Effector memory CD4-positive, alpha-beta T cell (primary cell): ENCODE measurements around the gene YIPF2.

ENCODE experiments used
- DNase-seq, 3 donors: peaks; one replicate each; pipeline ENCODE4 v3.0.0-alpha.2; 2020
- H3K27ac ChIP-seq: 2 replicates; pipeline ENCODE4 v1.7.0; 2013; ENCODE audit warnings: mild to moderate bottlenecking, low read length, moderate library complexity; ENCODE audit not compliant: insufficient read depth, poor library complexity, severe bottlenecking
- H3K27me3 ChIP-seq: replicated peaks from 2 replicates; pipeline ENCODE4 v1.7.0; 2013; ENCODE audit warnings: mild to moderate bottlenecking, low read length; ENCODE audit not compliant: insufficient read depth, control insufficient read depth, poor library complexity, severe bottlenecking
- H3K36me3 ChIP-seq: 2 replicates; pipeline ENCODE4 v1.7.0; 2013; ENCODE audit warnings: mild to moderate bottlenecking, low read length, moderate library complexity; ENCODE audit not compliant: control insufficient read depth, insufficient read depth
- H3K4me1 ChIP-seq: 2 replicates; pipeline ENCODE4 v1.7.0; 2013; ENCODE audit warnings: low read length, mild to moderate bottlenecking; ENCODE audit not compliant: control insufficient read depth, insufficient read depth, poor library complexity, severe bottlenecking
- H3K4me3 ChIP-seq: 2 replicates; pipeline ENCODE4 v1.7.0; 2013; ENCODE audit warnings: low read length, low read depth, mild to moderate bottlenecking; ENCODE audit not compliant: insufficient read depth, poor library complexity, severe bottlenecking
- H3K9me3 ChIP-seq: 2 replicates; pipeline ENCODE4 v1.7.0; 2013; ENCODE audit warnings: mild to moderate bottlenecking, low read length, moderate library complexity; ENCODE audit not compliant: control insufficient read depth

The YIPF2 gene

DNA sequence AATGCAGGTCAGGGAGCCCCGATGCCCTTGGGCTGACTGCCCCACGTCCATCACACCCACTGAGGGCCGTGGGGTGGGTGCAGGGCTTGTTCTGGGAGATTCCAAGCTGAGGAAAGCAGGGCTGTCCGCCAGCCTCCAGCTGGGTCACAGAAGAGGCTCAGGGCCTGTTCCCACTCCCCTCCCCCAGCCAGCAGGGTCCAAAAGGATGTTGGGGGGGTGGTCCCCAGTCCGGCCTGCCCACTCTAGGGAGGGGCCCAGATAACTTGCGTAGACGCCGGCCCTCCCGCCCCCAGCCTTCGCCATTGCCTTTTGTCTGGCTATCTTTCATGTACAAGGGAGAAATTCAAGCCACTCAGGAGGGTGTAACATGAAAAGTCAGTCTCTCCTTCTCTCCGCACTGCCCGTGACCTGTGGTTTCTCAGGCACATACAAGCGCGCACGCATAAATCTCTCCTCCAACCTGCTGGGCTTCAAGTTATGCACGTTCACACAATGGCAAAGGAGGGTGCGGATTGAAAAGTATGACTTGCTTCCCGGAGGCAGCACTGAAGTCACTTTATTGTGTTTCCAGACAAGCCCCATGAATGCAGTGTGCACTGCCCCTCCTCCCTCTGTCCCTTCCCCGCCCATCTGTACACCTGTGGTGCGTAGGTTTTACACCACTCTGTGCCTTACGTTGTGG, 36.9 kb downstream of the YIPF2 start:
- Histone ChIP-seq H3K4me3 (no peak overlapping the region), H3K36me3 (no peaks in the 10 kb centered on the region)

DNA sequence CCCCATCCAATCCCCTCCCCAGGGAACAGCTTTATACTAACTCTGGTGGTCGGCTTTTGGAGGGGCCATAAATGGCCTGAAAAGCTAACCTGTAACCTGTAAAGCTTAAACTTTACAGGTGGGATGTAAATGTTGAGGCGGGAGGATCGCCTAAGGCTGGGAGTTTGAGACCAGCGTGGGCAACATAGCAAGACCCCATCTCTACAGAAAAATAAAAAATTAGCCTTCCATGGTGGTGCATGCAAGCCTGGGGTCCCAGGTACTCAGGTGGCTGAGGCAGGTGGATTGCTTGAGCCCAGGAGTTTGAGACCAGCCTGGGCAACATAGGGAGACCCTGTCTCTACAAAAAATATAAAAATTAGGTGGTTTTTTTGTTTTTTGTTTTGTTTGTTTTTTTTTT, 38.6 kb downstream of the YIPF2 start:
- Histone ChIP-seq H3K4me1 (no peaks in the 10 kb centered on the region), H3K4me3 (no peak overlapping the region), H3K27me3 (no peaks in the 10 kb centered on the region), H3K27ac (no peak overlapping the region), H3K36me3 (no peaks in the 10 kb centered on the region), H3K9me3 (no peaks in the 10 kb centered on the region)
- DNase-seq, result no peak

More for the DNA sequence above, 36.9 kb downstream of the YIPF2 start:
- no peak overlapping the region for H3K27ac ChIP-seq
- no peaks in the 10 kb centered on the region for H3K4me1 ChIP-seq
- no peak for DNase-seq
- no peaks in the 10 kb centered on the region for H3K9me3 ChIP-seq
- H3K27me3 ChIP-seq, result no peaks in the 10 kb centered on the region

DNA sequence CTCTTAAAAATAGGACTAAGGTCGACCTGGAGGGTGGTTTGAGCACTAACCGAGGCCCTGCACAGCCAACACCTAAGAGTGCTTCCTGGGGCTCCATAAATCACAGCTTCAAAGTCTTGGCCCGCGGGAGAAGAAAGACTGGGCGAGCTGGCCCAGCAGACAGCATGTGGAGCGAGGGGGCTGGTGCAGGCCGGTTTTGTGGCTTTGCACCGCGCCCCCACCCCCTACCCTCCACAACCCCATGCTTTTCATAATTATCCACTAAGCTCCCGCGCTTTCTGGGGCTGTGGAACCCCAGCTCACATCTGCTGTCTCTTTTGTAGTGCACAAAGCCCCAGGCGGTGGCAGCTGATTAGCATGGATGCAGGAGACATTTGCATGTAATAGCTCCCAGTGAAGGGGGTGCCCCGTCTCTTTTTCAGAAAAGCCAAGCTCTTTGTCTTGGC, 40.0 kb downstream of the YIPF2 start:
- DNase-seq, result no peak
- H3K27ac ChIP-seq, result no peak overlapping the region
- no peak overlapping the region for H3K4me3 ChIP-seq
- H3K9me3 ChIP-seq, result no peaks in the 10 kb centered on the region
- H3K4me1 ChIP-seq, result no peaks in the 10 kb centered on the region
- H3K27me3 ChIP-seq, result no peaks in the 10 kb centered on the region
- H3K36me3 ChIP-seq, result no peaks in the 10 kb centered on the region

DNA sequence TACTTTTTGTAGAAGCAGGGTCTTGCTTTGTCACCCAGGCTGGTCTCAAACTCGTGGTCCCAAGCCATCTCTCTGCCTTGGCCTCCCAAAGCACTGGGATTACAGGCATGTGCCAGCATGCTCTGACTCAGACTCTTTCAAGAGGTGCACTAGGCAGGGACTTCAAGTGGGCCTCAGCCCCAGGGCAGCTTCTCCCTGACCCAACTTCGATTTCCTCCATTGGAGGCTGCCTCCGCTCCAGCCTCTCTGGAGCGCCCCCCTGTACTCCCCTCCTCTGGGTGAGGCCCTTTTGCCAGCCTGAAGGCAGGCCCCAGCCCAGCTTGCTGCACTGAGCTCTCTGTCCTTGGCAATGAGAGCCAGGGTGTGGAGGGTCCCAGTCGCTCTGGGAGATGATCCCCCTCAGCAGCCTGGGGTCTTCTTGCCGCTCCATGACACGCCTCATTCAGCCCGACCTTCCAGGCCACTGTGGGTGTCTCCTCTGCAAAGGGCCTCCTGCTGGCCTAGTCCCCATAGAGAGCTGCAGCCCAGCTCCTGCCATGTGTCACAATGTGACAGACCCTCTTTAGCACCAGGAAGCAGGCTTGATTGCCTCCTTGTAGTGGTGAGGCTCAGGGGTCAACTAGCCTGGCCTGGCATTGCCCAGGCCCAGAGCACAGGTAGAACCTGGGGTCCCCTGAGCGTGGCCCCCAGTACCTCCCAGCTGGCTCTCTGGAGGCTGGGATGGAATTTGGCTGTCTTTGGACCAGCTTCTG, 40.6 kb downstream of the YIPF2 start:
- Histone ChIP-seq H3K9me3 (no peaks in the 10 kb centered on the region), H3K27me3 (no peaks in the 10 kb centered on the region), H3K27ac (no peak overlapping the region), H3K4me1 (no peaks in the 10 kb centered on the region), H3K36me3 (no peaks in the 10 kb centered on the region), H3K4me3 (no peak overlapping the region)
- DNase-seq, result no peak

DNA sequence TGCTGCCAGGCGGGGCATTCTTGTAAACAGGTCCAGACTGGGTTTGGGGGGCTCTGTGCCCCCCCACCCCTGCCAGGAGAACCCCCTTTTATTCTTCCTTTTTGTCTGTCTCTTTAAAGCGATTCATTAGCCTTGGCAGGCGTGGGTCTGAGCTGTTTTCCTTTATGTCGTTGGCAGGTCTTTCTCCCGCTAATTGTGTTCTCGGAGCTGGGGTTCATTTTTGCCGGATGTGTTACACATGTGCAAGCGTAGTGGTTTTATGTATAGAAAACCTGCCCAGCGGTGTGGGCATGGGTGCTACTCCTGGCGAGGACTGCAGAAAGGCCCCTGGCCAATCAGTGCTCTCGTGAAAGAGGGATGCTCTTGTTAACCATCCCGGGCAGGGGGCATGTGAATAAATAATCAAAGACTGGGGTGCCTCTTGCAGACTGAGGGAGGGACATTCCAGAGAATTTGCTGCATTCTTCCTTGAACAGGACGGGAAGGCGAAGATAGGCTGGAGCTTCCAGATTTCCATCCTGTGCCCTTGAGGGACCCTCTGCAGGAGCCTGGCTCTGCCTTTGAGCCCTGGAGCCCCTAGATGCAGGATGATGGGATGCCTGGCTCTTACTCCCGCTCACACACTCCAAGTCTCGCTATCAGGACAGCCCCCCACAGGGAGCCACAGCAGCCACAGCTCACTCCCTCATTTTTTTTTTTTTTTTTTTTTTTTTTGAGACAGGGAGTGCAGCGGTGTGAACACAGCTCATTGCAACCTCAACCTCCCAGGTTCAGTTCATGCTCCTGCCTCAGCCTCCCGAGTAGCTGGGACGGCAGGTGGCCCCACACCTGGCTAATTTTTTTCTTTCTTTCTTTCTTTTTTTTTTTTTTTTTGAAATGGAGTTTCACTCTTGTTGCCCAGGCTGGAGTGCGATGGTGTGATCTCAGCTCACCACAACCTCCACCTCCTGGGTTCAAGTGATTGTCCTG, 43.0 kb downstream of the YIPF2 start:
- no peak overlapping the region for H3K27ac ChIP-seq
- no peak overlapping the region for H3K4me3 ChIP-seq
- H3K4me1 ChIP-seq, result no peaks in the 10 kb centered on the region
- no peaks in the 10 kb centered on the region for H3K36me3 ChIP-seq
- DNase-seq, result no peak
- no peaks in the 10 kb centered on the region for H3K27me3 ChIP-seq
- H3K9me3 ChIP-seq, result no peaks in the 10 kb centered on the region

DNA sequence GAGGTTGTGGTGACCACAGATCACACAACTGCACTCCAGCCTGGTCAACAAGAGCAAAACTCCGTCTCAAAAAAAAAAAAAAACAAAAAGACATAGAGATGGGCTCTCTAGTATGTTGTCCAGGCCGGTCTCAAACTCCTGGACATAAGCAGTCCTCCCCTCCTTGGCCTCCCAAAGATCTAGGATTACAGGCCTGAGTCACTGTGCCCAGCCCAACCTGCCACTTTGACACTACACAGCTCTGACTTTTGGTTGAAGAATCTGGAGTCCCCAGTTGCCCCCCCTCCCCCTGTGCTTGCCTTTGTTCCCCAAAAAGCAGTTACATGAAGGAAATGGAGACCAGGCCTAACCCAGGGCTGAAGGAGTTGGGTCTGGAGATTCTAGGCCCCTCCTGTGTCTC, 44.2 kb downstream of the YIPF2 start:
- DNase-seq, result no peak
- Histone ChIP-seq H3K4me1 (no peaks in the 10 kb centered on the region), H3K36me3 (no peaks in the 10 kb centered on the region), H3K27ac (no peak overlapping the region), H3K27me3 (no peaks in the 10 kb centered on the region), H3K4me3 (no peak overlapping the region), H3K9me3 (no peaks in the 10 kb centered on the region)

DNA sequence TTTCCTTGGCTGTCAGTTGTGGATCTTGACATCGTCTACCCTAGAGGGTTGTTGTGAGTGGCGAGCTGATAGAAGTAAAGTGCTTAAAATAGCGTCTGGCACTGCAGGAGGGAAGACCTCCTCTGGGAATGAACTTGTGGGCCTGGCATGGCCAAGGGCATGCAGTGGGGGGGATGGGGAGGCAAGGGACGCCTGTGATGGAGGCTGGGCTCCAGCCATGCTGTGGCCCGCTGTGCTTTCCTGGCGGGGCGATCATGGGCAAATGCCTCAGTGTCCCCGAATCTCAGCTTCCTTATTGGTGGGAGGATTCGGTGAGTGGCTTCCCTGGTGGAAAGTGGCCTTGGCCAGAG, 46.4 kb downstream of the YIPF2 start:
- Histone ChIP-seq H3K4me3 (no peak overlapping the region), H3K4me1 (peaks cover 3% of the 10 kb centered on the region), H3K27ac (no peak overlapping the region), H3K36me3 (no peaks in the 10 kb centered on the region), H3K9me3 (no peaks in the 10 kb centered on the region), H3K27me3 (no peaks in the 10 kb centered on the region)
- DNase-seq, result no peak

DNA sequence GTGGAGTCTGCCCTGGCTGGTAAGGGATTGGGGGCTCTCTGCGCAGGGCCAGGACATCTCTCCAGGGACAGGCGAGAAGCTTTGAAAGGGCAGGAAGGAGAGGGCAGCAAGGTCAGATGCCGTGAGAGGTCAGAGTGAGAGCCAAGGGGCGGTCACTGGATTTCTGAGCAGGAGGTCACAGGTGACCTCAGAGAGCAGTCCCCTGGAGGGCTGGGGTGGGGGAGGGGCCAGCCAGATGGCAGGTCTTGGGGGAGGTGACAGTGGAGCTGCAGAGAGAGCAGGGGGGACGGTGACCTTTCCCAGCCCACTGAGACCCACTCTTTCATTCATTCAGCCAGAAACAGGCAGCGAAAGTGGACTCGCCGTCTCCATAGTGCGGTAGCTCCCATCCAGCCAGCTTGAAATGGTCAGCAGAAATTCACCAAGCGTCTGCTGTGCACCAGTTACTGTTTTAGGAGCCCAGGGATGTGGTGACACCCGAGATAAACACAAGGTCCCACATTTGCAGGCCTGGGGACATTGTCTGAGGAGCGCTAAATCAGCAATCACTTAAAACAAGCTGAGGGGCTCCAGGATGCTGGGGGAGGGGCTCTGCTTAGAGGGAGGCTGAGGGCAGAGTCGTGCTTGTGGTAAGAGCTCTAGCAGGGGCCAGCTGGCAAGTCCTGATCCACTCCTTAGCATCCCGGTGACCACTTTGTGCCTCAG, 46.9 kb downstream of the YIPF2 start:
- H3K4me3 ChIP-seq, result no peak overlapping the region

DNA sequence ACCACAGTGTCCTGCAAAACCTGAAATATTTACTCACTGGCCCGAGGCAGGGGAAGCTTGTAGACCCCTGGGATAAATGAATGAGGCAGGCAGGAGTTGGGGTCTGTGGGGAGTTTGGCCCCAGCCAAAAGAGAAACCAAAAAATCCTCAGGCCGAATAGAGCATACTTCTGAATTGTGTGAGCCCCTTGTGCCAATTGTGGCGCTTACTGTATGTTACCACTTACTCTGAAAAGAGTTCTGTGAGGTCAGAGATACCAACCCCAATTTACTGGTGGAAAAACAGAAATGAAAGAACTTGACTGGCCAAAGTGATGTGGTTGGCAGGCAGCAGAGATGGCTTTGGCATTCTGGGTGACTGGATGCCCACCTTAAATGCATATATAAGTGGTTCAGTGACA, 50.2 kb downstream of the YIPF2 start:
- no peak overlapping the region for H3K27ac ChIP-seq
- no peak for DNase-seq
- no peak overlapping the region for H3K4me3 ChIP-seq
- no peaks in the 10 kb centered on the region for H3K36me3 ChIP-seq
- no peaks in the 10 kb centered on the region for H3K27me3 ChIP-seq
- H3K9me3 ChIP-seq, result no peaks in the 10 kb centered on the region
- peaks cover 3% of the 10 kb centered on the region for H3K4me1 ChIP-seq

More for the DNA sequence above, 46.9 kb downstream of the YIPF2 start:
- peaks cover 3% of the 10 kb centered on the region for H3K4me1 ChIP-seq
- H3K36me3 ChIP-seq, result no peaks in the 10 kb centered on the region
- H3K27me3 ChIP-seq, result no peaks in the 10 kb centered on the region
- no peak for DNase-seq
- no peaks in the 10 kb centered on the region for H3K9me3 ChIP-seq
- no peak overlapping the region for H3K27ac ChIP-seq
